Head of caudate nucleus (tissue), 42 donors: ENCODE data around the gene ARHGEF4.

ENCODE experiments used
- DNase-seq, 42 donors: peaks; one replicate each; pipeline versions ENCODE4 v3.0.0 to v3.0.0-alpha.2; 2020 to 2021; ENCODE audit warnings: mixed read lengths in 7 of 42
- intact Hi-C: fragments of 100-400 bp; cut with DNase I; formaldehyde crosslinking; loops from one replicate; pipeline ENCODE4 v1.15.0; 2022

The ARHGEF4 gene

DNA sequence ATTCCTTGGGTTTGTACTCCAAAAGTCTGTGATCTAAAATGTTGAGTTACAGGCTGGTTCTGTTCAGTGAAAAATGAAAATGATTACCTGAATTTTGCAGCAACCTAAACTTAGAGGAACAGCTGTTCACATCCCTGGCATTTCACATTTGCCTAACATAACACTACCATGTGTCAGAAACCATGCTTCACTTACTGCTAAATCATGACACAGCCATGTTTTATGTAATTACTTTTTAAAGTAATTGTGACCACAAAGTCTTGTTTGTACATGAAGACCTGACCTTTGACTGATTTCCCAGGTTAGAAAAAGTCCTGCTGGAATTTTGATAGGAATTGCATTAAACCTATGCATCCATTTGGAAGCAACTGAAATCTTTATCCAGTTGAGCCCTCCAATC, 177.4 kb downstream of the ARHGEF4 start:
- intact Hi-C loops, result no loop called here
- DNase-seq, result no peak

GRCh38 chr2:131015764-131016163, 179.1 kb downstream of the ARHGEF4 start:
- no peak for DNase-seq
- intact Hi-C loops, result no loop called here

DNA sequence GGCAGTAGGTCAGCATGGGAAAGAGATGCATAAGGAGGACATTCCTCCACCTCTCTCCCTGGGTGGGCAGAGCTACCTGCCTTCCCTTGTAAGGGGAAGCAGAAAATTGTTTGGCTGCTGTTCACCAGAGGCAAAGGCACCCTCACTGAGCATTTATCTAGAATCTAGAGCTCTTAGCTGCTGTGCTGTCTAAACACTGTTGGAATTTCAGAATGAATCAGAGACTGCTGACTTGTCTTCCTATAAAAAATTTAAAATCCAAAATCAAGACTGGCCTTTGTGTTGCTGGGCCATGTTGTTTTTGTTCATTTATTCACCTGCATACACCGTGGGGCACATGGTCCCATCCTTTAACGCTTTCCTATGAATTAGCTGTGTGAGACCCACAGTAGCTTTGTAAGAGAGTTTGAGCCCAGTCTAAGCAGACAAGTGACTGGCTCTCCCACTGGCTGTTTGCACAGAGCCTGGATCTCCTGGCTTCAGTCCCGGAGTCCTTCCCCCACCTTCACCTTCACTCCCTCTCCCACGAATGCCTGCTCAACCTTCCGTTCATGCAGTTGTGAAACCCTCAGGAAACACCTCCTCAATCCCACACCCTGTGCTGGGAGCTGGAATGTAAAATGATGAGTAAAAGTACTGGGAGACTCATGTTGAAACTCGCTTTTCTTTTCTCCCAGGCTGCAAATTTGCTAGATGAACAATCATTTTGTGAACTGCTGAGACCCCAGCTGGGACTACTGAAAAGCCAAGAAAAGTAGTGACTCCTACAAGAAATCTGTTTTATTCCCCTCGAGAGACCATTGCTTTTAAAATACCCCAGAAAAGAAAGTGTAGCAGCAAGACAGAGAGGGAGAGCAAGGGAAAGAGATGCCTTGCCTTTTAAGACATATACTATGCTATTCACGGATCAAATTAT, 180.4 kb downstream of the ARHGEF4 start:
- peak in 38 of 42 donors; percentile 33 to 91 (median 72) for DNase-seq
- intact Hi-C loops, result no loop called here

GRCh38 chr2:131022731-131023130, 186.0 kb downstream of the ARHGEF4 start:
- DNase-seq, result peak in 1 of 42 donors; percentile 34
- intact Hi-C loops, result no loop called here

DNA sequence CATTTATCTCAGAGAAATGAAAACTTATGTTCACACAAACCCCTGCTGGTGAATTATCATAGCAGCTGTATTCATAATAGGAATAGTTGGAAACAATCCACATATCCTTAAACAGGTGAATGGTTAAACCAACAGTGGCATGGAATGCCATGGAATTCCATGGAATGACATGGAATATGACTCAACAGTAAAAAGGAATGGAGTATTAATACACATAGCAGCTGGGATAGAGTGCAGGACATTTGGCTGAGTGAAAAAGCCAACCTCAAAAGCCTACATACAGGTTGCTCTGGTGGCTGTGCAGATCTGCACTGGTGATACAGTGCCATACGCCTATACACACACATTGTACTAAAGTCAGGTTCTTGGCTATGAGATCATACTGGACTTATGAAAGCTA, 187.0 kb downstream of the ARHGEF4 start:
- intact Hi-C loops, result no loop called here
- no peak for DNase-seq

GRCh38 chr2:131026919-131027318, 190.2 kb downstream of the ARHGEF4 start:
- intact Hi-C loops, result no loop called here
- DNase-seq, result peak in 2 of 42 donors; percentile 15 to 18

DNA sequence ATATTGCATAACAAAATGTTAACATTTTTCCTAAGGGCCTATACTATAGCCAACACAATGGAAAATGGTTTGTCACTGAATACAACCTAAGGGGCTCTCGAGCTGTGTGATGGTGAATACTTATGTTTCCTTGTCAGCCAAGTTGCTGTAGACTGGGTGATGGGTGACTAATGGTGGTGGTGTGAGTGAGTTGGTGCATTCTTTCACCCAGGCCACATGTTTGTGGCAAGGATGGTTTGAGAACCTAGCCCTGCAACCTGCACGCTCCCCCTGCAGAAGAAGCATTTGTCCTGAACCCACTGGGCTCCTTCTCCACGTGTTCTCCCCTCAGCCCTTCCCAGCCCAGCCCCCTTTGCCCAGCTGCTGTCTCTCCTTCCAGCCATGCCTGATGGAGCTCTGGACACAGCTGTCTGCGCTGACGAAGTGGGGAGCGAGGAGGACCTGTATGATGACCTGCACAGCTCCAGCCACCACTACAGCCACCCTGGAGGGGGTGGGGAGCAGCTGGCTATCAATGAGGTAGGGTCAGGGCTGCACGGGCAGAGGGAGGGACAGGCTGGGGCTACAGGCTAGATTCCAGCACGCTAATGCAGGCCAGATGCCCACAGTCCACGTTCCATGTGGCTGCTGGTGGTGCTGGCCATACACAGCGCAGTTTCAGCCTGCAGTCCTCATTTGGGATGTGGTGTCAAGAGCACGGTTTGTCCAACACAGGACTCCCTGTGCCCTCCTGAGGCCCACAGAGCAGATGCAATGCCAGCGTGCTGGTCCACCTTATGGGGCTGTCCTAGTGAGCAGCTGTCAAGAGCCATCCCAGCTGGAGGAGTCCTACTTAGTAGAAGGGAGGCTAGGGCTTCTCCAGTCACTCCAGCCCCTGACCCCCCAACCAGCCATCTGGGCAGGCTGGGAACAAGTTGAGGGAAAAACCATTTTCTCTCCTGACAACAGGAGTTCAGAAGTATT, 191.1 kb downstream of the ARHGEF4 start:
- intact Hi-C loops, result no loop called here
- peak in 3 of 42 donors; percentile 10 to 29 (median 13) for DNase-seq

DNA sequence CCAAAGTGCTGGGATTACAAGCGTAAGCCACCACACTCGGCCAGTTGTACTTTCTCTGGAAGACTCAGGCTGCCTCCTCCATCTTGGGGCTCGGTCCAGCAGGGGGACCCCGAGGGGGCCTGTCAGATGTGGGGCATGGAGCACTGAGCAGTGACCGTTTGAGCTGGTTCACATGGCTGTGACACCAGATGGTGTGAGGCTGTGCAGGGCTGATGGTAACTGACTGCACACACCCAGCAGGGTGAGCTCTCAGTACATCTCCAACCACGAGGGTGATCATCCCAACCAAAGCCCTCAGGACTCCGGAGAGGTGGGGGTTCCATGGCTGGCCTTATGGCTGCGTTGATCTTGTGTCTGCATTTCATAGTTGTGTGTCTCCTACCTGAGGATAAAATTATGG, 193.1 kb downstream of the ARHGEF4 start:
- intact Hi-C loops, result no loop called here
- peak in 5 of 42 donors; percentile 8 to 37 (median 16) for DNase-seq

DNA sequence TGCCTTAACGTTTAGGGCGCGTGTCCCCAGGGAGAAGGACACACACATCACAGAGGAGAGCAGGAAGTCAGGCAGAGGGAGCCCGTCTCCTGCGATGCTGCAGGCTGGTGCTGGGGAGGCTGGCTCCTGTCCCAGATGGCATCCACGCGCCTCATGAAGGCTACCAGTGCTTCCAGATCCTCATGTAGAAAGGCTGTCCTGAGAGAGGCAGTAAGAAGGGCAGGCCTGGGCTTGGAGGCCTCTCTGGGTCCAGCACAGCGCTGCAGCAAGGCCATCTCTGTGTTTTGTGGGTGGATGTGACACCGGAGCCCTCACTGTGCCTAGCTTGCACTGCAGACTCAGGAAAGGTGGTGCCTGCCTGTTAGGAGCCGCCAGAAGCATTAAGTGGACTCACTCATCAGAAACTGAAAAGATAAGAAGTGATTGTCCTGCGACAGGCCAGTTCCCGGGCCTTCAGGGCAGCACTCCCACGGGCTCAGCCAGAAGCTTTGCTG, 193.8 kb downstream of the ARHGEF4 start:
- intact Hi-C loops, result no loop called here
- peak in 40 of 42 donors; percentile 59 to 92 (median 79) for DNase-seq

- DNase-seq, result no peak
Measured at GRCh38 chr2:131031431-131031841, 194.7 kb downstream of the ARHGEF4 start.

DNA sequence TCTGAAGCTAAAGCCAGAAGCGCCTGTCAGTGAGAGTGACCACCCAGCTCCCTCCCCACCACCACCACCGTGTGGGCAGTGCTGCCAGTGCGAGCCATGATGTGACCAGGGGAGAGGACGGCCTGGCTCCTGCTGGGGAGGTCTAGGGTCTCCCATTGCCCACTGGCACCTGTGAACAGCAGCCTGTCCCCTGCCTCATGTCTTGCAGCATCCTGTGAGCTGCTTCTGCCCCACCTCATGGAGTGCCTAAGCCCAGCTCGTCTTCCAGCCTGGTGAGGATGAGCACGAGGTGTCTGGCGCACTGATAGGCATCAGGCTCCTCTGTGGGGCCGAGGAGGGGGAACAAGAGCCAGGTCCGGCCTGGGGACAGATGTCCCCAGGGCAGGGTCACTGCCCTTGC, 195.2 kb downstream of the ARHGEF4 start:
- intact Hi-C loops, result no loop called here
- peak in 1 of 42 donors; percentile 14 for DNase-seq

More at GRCh38 chr2:131031431-131031841, 194.7 kb downstream of the ARHGEF4 start:
- intact Hi-C loops, result no loop called here

- intact Hi-C loops, result no loop called here
- peak in 2 of 42 donors; percentile 15 to 19 for DNase-seq
Measured at GRCh38 chr2:131032393-131032836, 195.7 kb downstream of the ARHGEF4 start.

DNA sequence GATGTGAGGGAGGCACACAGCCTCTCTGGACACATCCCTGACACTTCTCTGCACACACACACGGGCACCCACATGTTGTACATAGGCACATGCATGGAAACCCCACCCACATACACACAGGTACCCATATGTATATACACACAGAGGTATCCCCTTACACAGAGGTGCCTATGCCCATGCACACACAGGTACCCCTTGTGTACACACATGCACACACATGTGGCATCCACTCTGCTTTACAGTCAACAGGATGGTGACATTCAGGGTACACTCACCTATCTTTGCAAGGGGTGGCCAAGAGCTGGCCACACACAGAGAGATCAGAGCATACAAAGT, 197.0 kb downstream of the ARHGEF4 start:
- DNase-seq, result peak in 3 of 42 donors; percentile 31 to 38 (median 35)
- intact Hi-C loops, result no loop called here

GRCh38 chr2:131034122-131035051, 197.7 kb downstream of the ARHGEF4 start:
- intact Hi-C loops, result no loop called here

DNA sequence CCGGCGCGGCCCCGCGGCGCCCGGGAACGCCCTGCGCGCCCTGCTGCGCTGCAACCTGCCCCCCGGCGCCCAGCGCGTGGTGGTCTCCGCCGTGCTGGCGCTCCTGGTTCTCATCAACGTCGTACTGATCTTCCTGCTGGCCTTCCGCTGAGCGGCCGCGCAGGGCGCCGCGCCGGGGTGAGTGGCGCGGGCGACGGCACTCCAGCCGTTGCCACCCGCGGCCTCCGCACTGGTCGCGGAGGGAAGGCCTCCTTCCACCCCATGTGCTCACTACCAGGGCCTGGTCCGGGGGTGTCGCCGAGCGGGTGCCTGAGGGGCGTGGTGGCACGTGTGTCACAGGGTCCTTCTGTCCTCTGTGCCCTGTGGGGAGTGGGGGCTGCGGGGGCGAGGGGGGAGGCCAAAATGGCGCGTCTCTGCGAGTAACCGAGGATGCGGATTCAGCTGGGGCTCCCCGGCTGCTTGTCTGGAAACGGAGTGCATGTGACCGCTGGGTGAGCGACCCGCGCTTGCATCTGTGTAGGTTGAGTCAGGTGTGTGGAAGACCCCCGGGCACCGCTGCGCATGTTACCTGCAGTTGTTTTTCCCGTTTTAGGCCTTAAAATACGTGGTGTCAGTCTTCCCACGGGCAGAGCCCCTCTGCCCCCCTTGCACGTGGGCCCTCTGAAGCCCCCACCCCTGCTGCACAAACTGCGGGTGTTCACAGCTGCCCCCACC, 198.6 kb downstream of the ARHGEF4 start:
- DNase-seq, result peak in 9 of 42 donors; percentile 20 to 57 (median 45)
- intact Hi-C loops, result no loop called here

More at GRCh38 chr2:131034122-131035051, 197.7 kb downstream of the ARHGEF4 start:
- DNase-seq, result peak in 40 of 42 donors; percentile 52 to 90 (median 76)

- peak in 9 of 42 donors; percentile 4 to 52 (median 32) for DNase-seq
- intact Hi-C loops, result no loop called here
Measured at GRCh38 chr2:131035826-131036231, 199.1 kb downstream of the ARHGEF4 start.

DNA sequence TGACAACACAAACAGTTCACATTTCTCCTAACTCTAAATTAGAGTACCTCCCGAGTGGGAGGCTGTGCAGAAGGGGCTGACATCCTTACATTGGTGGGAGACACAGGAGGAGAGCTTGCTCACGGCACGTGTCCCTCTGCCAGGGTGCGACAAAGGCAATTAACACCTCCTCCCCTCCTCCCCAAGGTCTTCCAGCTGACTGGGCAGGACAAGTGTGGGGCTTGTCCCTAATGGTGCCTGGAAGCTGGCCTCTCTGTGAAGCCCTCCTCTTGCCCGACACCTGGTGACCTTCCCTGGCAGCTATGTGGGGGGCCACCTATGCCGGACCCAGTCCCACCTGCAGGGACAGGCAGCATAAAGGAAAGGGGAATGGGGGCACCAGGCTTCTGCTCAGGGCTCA, 199.6 kb downstream of the ARHGEF4 start:
- peak in 8 of 42 donors; percentile 3 to 43 (median 21) for DNase-seq
- intact Hi-C loops, result no loop called here
